Measurements from ENCODE around the gene SLC1A4.

- TF ChIP-seq CTCF (IDR thresholded peaks at IDR 0.05), result no peak
- TF ChIP-seq POLR2AphosphoS5 (IDR thresholded peaks at IDR 0.05; ENCODE audit: low read depth, low read length), result no peak
- no peak for TF ChIP-seq REST (IDR thresholded peaks at IDR 0.05; ENCODE audit: insufficient read depth in 1 of 2, low read depth in 2 of 2, low read length in 1 of 2)
Observed at GRCh38 chr2:64995041-64995440, 5.8 kb downstream of the SLC1A4 start.

All from Panc1 (cell line).